ENCODE data around the gene IL36RN.

Gene IL36RN

DNA sequence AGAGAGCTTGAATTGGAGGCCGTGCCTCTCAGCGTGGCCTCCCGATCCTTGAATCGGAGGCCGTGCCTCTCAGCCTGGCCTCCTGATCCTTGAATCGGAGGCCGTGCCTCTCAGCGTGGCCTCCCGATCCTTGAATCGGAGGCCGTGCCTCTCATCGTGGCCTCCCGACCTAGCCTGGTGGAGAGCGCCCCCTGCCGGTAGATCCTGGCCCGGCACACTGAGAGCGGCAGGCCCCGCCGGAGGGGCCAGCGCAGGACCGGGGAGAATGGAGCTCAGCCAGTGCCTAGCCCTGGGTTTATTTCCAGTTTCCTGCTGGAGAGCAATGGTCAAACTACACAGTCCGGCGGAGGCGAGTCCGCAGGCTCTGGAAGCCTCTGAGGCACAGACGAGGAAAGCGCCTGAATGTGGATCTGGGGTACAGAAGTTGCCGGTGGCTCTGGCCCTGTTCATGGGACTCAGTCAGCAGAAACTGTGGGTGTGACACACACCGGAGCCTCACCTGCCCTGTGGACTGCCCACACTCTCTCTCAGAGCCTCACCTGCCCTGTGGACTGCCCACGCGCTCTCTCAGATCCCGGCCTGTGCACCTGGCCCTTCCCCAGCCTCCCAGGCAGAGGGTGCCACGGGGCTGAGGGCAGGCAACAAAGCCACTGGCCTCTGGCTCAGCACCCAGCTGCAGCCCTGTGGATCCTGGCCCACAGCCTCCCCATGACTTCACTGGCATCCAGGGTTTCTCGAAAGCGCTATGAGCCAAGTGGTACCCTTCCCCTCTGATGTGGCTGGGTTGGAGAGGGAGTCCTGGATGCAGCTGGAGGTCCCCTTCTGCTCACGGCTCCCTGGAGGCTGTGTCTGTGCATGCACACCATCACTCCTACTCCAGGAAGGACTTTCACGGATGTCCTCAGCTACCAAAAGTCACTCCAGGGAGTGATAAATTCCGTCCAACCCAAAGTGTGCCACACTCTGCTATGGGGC, 7.8 kb upstream of the IL36RN start:
- DNase-seq, result no peak

DNA sequence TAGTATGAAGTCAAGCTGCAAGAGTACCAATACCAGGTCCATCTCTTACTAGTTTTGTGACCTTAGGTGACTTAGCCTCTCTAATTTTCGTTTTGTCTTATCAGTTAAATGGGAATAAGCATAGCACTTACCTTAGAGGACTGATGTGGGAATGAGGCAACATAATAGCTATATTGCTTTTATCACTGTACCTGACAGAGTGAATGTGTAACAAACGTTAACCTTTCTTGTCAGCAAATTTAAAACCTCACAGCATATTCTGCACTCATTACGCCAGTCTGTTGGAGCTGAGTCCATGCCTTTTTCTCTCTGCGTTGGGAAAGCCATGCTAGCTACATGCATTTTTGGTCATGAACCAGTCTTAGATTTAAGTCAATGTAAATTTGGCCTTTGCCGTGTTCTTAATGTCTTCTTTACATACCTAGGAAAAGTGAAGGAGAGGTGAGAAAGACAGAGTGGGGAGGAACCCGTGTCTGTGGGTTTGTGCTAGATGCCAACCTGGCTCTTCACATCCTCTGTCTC, 6.5 kb upstream of the IL36RN start, which contains the start of gene IL36B:
TSS of gene IL36B (minus strand) at position 472 of the 522 bp plus-strand sequence.
- DNase-seq, result no peak

DNA sequence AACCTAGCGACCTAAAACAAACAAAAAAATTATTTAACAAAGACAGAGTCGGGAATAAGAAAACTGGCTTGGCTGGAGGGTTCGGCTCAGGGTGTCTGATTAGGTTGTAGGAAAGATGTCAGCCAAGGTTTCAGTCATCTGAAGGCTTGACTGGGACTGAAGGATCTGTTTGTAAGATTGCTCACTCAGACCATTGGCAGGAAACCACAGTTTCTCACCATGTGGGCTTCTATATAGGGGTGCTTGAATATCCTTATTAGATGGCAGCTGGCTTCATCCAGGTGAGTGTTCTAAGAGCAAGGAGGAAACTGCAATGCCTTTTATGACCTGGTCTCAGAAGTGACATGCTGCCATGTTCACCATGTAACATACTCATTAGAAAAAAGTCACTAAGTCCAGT, 5.3 kb upstream of the IL36RN start:
- DNase-seq, result no peak

DNA sequence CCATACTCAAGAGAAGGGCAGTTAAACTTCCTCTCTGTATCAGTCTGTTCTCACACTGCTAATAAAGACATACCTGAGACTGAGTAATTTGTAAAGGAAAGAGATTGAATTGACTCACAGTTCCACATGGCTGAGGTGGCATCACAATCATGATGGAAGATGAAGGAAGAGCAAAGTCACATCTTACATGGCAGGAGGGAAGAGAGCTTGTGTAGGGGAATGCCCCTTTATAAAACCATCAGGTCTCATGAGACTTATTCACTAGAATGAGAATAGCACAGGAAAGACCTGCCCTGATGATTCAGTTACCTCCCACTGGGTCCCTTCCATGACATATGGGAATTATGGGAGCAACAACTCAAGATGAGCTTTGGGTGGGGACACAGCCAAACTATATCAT, 4.9 kb upstream of the IL36RN start:
- DNase-seq, result no peak

DNA sequence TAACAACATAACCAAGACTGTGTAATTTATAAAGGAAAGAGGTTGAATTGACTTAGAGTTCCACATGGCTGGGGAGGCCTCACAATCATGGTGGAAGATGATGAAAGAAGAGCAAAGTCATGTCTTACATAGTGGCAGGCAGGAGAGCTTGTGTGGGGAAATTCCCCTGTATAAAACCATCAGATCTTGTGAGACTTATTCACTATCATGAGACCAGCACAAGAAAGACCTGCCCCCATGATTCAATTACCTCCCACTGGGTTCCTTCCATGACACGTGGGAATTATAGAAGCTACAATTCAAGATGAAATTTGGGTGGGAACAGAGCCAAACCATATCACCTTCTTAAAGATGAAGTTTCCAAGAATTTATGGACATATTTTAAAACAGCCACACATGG, 2.5 kb upstream of the IL36RN start:
- DNase-seq, result no peak

DNA sequence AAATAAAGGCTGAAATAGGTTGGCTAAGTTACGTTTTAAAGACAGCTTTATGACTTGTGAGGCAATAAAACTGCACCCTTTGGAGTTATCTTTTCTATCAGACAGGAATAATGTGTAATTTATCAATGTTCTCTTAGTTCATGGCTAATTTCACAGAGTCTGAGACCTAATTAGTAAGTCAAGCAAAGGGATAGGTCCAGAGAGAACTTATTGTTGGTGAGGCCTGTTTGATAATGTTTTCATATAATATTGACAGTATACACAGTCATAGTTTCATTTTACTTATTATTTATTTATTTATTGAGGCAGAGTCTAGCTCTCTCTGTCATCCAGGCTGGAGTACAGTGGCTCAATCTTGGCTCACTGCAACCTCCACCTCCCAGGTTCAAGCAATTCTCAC, 1.9 kb upstream of the IL36RN start:
- DNase-seq, result no peak

DNA sequence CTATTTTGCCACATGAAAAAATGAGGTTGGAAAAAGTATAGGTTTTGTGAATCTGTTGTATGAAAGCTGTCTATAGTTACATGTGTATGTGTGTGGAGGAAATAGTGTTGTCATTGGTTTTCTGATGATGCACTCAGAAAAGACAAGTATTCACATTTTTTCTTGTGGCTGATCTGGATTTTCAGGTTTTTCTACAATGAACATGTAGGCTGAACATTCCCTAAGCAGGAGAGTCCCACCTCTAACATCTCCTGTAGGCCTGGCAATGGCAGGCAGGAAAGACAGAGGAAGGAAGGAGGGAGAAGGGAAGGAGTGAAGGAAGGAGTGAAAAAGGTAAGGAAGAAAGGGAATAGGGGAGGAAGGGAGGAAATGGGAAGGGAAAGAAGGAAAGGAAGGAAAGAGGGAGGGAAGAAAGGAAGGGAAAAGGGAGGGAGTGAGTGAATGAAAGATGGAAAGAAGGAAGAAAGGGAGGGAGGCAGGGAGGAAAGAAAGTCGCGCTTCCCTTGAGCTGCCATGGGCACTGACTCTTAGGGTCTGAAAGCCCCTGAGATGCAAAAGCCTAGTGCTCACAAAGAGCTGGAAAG, 495 bp upstream of the IL36RN start:
- DNase-seq, result no peak

DNA sequence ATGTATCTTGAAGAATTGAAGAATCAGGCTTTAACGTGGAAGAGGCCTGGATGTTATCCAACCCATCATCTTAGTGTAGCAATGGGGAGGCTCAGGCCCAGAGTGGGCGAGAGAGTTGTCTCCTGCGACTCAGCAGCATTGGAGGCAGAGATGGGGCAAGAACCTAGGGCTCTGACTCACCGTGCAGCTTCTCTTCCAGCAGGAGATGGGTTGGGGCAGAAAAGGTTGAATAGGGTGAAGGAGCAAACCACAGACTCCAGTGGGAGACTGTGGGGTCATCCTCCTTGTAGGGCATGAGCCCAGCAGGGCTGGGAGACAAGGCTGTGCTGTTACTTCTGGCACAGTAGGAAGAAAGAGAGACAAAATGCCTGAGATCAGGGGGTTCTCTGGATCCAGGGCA, 1.4 kb downstream of the IL36RN start:
- DNase-seq, result no peak

DNA sequence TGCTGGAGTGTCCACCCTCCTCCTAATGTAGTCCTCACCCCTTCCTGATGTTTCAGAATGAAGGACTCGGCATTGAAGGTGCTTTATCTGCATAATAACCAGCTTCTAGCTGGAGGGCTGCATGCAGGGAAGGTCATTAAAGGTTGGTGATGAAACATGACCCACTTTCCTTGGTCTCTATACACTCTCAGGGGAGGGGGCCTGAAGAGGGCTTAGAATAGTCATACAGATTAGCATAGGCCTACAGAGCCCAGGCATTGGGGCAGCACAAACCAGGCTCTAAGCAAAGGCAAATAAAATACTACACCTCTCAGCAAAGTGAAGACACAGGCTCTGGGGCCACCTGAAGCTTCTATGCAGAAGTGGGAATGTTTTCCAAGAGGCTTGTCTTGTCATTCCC, 1.8 kb downstream of the IL36RN start:
- no peak for DNase-seq

DNA sequence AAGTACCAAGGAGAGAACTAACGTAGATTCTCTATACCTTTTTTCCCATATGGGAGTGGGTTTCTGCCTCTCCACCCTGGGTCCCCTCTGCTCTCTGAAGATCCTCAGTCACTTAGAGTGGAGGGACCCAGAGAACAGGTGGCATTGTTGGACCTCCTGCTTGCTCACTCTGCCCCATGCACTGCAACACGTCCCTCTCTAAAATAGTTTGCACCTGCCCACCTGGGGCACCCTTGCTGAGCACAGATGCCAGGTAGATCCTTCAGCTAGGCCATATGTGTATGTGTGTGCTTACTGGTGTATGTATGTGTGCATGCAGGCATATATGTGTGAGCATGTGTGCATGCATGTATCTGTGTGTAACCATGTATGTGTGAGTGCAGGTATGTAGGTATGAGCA, 2.2 kb downstream of the IL36RN start:
- DNase-seq, result no peak

DNA sequence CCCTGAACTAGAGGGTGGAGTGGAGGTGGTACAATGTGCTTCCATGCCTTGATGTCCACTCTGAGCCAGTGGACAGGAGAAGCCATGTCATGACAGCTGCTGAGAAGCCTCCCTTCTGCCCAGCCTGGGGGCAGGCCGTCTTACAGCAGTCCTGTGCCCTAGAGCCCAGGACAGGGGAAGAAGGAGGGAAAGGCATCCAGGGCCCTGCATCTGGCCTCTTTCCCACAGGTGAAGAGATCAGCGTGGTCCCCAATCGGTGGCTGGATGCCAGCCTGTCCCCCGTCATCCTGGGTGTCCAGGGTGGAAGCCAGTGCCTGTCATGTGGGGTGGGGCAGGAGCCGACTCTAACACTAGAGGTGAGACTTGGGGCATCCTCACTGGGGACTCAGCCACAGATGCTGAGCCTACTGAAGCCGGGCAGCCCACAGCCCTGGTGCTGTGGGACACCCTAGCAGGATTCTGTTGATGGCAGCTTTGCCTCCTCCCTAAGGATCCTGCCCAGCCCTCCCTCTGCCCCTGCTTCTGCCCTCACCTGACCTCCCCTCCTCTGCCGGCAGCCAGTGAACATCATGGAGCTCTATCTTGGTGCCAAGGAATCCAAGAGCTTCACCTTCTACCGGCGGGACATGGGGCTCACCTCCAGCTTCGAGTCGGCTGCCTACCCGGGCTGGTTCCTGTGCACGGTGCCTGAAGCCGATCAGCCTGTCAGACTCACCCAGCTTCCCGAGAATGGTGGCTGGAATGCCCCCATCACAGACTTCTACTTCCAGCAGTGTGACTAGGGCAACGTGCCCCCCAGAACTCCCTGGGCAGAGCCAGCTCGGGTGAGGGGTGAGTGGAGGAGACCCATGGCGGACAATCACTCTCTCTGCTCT, 3.1 kb downstream of the IL36RN start:
- no peak for DNase-seq

DNA sequence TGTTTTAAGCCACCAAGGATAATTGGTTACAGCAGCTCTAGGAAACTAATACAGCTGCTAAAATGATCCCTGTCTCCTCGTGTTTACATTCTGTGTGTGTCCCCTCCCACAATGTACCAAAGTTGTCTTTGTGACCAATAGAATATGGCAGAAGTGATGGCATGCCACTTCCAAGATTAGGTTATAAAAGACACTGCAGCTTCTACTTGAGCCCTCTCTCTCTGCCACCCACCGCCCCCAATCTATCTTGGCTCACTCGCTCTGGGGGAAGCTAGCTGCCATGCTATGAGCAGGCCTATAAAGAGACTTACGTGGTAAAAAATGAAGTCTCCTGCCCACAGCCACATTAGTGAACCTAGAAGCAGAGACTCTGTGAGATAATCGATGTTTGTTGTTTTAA, 5.3 kb downstream of the IL36RN start:
- DNase-seq, result no peak

DNA sequence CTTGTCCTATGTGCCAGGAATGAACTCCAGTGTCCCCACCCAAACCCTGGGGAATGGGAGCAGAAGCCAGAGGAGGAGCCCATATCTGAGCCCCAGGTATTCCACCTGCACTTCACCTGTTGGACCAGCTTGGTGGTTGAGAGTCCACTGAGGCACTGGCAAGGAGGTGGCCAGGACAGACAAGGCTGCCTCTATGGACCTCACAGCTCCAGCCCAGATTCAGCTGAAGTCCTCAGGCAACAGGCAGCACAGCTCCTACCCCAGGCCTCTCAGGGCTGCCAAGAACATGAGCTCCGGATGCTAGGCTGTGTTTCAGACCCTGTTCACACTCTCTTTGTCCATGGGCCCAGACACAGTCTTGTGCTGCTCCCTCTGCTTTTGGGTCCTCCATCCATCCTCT, 5.9 kb downstream of the IL36RN start:
- no peak for DNase-seq

DNA sequence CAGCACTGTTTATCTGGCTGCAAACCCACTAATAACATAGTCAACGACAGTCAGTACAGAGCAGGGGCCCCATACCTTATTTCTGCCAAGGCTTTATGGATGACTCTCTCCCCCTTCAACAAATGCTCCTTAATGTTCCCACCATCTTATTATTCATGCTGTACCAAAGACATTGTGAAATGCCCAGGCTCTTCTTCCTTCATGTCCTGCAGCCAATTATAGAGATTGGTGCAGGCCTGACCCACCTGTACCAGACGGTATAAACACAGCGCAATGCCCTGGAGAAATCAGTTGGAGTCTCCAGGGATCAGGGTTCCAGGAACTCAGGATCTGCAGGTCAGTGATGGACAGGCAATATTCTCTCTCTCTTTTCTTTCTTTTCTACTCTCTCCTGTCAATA, 8.7 kb downstream of the IL36RN start, which contains the start of gene IL1F10:
TSS of gene IL1F10 (plus strand) at position 290 of the 400 bp plus-strand sequence. CDS start 4,769 bp downstream, outside the sequence.
- no peak for DNase-seq

DNA sequence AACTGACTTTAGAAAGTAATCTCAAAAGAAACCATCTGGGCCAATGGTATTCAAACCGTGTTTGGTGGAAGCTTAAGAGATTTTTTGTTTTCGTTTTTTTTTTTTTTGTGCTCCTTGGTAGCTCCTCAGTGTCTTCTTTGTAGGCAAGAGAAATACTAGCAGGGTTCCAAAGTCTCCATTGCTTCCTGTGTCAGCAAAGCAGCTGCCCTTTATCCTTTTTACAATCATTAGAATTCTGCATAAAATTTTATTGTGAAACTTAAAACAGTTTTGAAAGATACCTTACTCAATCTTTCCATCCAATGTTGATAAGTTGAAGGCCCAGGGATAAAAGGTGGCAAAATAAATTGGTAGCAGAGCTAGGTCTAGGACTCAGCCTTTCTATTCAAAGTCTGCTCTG, 9.3 kb downstream of the IL36RN start:
- no peak for DNase-seq

DNA sequence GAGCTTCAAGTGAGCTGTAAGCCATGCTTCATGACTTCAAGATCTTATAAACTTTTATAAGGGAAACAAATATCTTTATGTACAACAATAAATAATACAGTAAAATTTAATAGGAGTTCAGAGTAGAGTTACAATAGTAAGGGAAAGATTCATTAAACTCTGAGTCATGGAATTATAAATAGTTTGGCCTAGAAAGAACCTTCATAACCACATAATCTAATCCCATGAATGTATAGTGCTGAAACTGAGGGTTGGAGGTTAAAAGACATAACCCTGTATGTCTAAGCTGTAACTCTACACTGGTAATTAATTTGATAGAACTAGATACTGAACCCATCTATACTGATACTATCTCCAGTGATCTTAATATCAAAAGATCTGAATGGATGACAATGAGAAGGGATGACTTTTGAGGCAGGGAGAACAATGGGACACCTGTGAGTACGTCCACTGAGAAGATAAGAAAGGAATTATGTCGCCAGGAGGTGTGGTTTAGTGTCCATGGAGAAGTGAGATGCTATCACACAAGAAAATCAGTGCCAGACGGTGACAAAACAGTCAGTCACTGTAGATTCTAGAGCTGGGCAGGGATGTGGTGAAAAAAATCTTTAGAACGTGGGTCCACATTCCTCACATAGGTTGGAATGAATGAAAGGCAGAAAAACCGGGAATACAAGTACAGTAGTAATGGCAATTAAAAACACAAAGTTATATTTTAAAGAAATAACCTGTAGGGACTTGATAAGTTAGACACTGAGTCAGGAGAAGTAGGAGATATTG, 9.9 kb downstream of the IL36RN start:
- no peak for DNase-seq

DNA sequence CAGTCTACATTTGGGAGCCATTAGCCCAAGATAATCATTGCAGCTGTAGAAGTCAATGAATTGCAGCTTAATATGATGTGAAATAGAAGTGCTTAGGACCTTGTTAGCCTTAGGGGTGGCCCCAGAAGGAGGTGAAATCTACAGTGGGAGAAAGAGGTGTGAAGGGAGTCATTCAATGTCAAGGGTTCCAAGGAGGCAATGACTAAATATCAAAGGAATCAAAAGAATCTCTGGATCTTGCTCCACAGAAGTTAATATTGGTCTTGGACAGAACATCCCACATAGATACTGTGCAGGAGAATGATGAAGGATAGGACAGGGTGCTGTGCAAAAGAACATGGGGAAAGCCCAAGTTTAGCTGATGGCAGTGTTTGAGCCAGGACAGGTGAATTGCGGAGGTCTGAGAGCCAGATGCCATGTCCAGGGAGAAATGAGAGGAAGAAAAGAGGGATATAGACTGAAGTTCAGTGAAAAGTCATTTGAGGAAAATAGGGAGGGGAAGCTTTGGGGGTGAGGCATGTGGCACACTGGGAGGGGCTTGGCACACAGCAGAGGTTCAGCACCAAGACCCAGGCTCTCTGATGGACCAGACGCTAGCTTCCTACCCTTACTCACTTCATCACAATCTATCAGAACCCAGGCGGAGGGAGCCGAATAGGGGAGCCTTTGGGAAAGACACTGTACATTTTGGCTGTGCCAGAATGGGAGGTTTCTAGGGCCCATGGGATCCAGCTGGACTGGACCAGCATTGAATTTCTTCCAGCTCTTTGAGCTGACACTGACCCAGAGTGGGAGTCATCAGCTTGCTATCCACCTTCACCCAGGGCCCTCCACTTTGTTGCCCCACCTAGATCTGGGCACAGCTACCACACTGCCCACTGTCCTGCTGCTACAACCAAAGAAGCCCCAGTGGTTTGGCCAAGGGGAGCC, 10.9 kb downstream of the IL36RN start:
- DNase-seq, result no peak

DNA sequence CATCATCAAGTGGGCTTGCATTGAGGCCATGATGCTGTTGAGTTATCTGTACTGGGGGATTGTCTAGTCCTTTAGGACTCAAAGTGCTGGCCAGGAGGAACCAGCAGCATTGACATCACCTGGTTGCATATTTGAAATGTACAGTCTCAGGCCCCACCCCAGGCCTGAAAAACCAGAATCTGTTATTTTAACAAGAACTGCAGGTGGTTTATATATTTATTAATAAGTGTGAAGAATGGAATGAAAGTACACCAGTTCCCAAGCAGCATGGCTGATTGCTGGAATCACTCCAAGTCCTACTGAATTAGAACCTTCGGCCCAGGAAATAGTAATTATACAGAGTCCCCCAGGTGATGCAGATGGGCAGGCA, 11.6 kb downstream of the IL36RN start:
- DNase-seq, result no peak

DNA sequence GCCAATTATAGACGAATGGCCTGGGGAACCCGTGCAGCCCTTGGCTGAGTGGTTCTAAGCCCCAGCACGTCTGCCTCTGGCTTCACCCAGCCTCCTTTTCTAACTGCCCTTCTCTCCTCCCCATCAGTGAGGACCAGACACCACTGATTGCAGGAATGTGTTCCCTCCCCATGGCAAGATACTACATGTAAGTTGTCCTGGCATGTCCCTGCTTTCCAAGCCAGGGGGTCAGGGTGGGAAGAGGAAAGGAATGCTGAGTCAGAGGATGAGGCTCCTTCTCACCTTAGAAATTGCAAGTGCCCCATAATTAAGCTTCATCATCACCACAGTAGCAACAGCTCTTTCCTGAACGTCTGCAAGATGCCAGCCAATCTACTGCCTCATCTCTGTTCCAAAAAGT, 13.6 kb downstream of the IL36RN start:
- no peak for DNase-seq

DNA sequence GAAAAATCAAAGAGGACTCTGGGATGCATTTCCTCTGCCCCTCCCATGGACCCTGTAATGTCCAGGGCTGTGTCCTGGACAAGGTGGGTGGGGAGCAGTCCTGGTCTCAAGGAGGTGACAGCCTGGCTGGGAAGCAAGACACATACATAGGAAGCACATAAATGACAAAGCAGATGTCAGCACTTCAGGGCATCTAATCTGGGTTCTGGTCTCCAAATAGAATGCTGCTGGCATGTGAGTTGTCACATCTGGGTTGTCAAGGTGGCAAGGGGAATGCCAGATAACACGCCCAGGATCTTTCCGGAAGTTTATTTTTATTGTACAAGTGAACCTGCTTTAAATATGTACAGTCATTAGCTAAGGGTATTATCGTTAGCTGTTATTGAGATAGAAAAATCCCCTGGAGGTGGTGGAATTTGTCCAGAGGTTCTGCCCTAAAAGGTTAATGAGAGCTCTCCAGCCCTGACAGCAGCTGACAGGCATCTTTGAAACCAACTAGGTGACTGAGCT, 14.4 kb downstream of the IL36RN start:
- no peak for DNase-seq

DNA sequence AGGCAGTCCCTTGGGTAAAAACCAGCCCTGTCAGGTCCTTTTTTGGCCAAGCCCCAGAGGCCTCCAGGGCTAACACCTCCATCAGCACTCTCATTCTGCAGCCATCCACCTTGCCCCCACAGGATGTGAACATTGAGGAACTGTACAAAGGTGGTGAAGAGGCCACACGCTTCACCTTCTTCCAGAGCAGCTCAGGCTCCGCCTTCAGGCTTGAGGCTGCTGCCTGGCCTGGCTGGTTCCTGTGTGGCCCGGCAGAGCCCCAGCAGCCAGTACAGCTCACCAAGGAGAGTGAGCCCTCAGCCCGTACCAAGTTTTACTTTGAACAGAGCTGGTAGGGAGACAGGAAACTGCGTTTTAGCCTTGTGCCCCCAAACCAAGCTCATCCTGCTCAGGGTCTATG, 16.0 kb downstream of the IL36RN start:
- DNase-seq, result no peak
